NB4 (cell line): ENCODE results near the gene AXL.

Experiments used
- DNase-seq: peaks from one replicate; pipeline ENCODE4 v3.0.0; 2010; ENCODE audit warnings: low read depth
- H3K4me3 ChIP-seq: one replicate; pipeline ENCODE4 v1.5.1; 2011; ENCODE audit warnings: mild to moderate bottlenecking, low read depth, low read length, moderate library complexity
- CTCF ChIP-seq: IDR thresholded peaks from one replicate; pipeline ENCODE4 v1.5.1; 2012; ENCODE audit warnings: low read depth, low read length
- MAX ChIP-seq: IDR thresholded peaks from 2 replicates; pipeline ENCODE4 v1.6.1; 2011; ENCODE audit warnings: low read depth, low read length
- MYC ChIP-seq: IDR thresholded peaks from 2 replicates; pipeline ENCODE4 v1.6.1; 2011; ENCODE audit warnings: low read depth, low read length
- POLR2A ChIP-seq: IDR thresholded peaks from 2 replicates; pipeline ENCODE4 v1.6.1; 2011; ENCODE audit warnings: mild to moderate bottlenecking; ENCODE audit not compliant: insufficient read length; ENCODE audit errors: extremely low read depth

The AXL gene

GRCh38 chr19:41186971-41187883, 31.8 kb upstream of the AXL start:
- TF ChIP-seq POLR2A, result no peak
- TF ChIP-seq MYC, result no peak
- TF ChIP-seq CTCF, result no peak
- no peak for TF ChIP-seq MAX
- DNase-seq, result no peak
- H3K4me3 ChIP-seq, result no peak overlapping the region

- TF ChIP-seq MYC, result no peak
- TF ChIP-seq POLR2A, result no peak
- no peak for TF ChIP-seq MAX
- TF ChIP-seq CTCF, result no peak
- H3K4me3 ChIP-seq, result no peak overlapping the region
- no peak for DNase-seq
Observed at GRCh38 chr19:41187884-41188279, 31.1 kb upstream of the AXL start.

GRCh38 chr19:41189425-41190065, 29.5 kb upstream of the AXL start:
- no peak overlapping the region for H3K4me3 ChIP-seq
- TF ChIP-seq CTCF, result no peak
- TF ChIP-seq POLR2A, result no peak
- no peak for TF ChIP-seq MAX
- no peak for DNase-seq

GRCh38 chr19:41192574-41193429, 26.2 kb upstream of the AXL start, which contains the start of gene CYP2S1:
Gene CYP2S1 (plus strand): TSS chr19:41193219. CDS start chr19:41193265, 46 bp downstream.
- no peak for DNase-seq
- H3K4me3 ChIP-seq, result no peak within 1 kb of the TSS
- TF ChIP-seq MYC (no peak), MAX (no peak)

- TF ChIP-seq MAX (no peak), POLR2A (no peak), MYC (no peak), CTCF (no peak)
- no peak overlapping the region for H3K4me3 ChIP-seq
- no peak for DNase-seq
Observed at GRCh38 chr19:41193430-41194156, 25.4 kb upstream of the AXL start.
